ENCODE results near the gene PGS1.

DNA sequence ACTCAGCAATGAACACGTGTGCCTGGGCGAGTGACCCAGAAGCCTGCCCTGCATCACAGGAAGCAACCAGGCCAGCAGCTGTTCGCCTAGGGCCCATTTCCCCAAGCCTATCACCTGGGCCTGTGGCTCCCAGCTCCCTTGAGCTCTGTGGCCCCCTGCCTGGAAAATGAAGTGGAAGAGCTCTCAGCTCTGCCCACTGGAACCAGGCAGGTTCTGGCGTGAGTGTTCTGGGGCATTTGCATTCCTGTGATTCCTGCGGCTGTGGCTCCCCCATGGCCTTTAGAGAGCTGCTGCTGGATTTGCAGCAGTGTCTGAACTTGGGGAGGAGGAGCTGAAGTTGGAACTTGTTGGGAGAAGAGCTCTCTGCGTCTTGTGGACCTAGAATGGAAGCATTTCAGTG, 22.8 kb downstream of the PGS1 start:
- TF ChIP-seq, protein P1, sequence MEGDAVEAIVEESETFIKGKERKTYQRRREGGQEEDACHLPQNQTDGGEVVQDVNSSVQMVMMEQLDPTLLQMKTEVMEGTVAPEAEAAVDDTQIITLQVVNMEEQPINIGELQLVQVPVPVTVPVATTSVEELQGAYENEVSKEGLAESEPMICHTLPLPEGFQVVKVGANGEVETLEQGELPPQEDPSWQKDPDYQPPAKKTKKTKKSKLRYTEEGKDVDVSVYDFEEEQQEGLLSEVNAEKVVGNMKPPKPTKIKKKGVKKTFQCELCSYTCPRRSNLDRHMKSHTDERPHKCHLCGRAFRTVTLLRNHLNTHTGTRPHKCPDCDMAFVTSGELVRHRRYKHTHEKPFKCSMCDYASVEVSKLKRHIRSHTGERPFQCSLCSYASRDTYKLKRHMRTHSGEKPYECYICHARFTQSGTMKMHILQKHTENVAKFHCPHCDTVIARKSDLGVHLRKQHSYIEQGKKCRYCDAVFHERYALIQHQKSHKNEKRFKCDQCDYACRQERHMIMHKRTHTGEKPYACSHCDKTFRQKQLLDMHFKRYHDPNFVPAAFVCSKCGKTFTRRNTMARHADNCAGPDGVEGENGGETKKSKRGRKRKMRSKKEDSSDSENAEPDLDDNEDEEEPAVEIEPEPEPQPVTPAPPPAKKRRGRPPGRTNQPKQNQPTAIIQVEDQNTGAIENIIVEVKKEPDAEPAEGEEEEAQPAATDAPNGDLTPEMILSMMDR (IDR thresholded peaks at IDR 0.05; ENCODE audit: insufficient read depth, low read length, poor library complexity, severe bottlenecking), result no peak
- no peak for TF ChIP-seq EZH2phosphoT487 (conservative IDR thresholded peaks at IDR 0.05; ENCODE audit: low read length)
